NB4 (cell line): ENCODE results near the gene MDC1.
A peak's percentile ranks its signal among the peaks of the same experiment; 100 is the strongest.

Experiments used
- DNase-seq: peaks from one replicate; pipeline ENCODE4 v3.0.0; 2010; ENCODE audit warnings: low read depth
- H3K4me3 ChIP-seq: one replicate; pipeline ENCODE4 v1.5.1; 2011; ENCODE audit warnings: mild to moderate bottlenecking, low read depth, low read length, moderate library complexity
- CTCF ChIP-seq: IDR thresholded peaks from one replicate; pipeline ENCODE4 v1.5.1; 2012; ENCODE audit warnings: low read depth, low read length
- MAX ChIP-seq: IDR thresholded peaks from 2 replicates; pipeline ENCODE4 v1.6.1; 2011; ENCODE audit warnings: low read depth, low read length
- MYC ChIP-seq: IDR thresholded peaks from 2 replicates; pipeline ENCODE4 v1.6.1; 2011; ENCODE audit warnings: low read depth, low read length
- POLR2A ChIP-seq: IDR thresholded peaks from 2 replicates; pipeline ENCODE4 v1.6.1; 2011; ENCODE audit warnings: mild to moderate bottlenecking; ENCODE audit not compliant: insufficient read length; ENCODE audit errors: extremely low read depth

MDC1 gene

GRCh38 chr6:30687659-30688431, 29.2 kb downstream of the MDC1 start:
- peak; percentile 28 for DNase-seq
- no peak for TF ChIP-seq CTCF
- no peak for TF ChIP-seq MAX
- TF ChIP-seq POLR2A = no peak
- TF ChIP-seq MYC = no peak
- peak overlapping the region; percentile 78 for H3K4me3 ChIP-seq

GRCh38 chr6:30686908-30687658, 30.0 kb downstream of the MDC1 start:
- H3K4me3 ChIP-seq = peak overlapping the region; percentile 78
- peak; percentile 99 for DNase-seq
- no peak for TF ChIP-seq POLR2A
- peak; percentile 50 for TF ChIP-seq MYC
- TF ChIP-seq MAX = peak; percentile 64

- peak; percentile 67 for DNase-seq
- no peak for TF ChIP-seq CTCF
- TF ChIP-seq MYC = 0 out of 2 replicates have a peak, but pooled peaks have one; percentile 16
- no peak for TF ChIP-seq MAX
- TF ChIP-seq POLR2A = no peak
- H3K4me3 ChIP-seq = peak within 1 kb of the TSS; percentile 78
These were observed 30.8 kb downstream of the MDC1 start, which contains the start of gene PPP1R18 for GRCh38 chr6:30686009-30686907. PPP1R18 (minus strand) TSS chr6:30686645; CDS start chr6:30686018, 627 bp downstream.

- peak; percentile 31 for DNase-seq
- peak overlapping the region; percentile 78 for H3K4me3 ChIP-seq
- TF ChIP-seq CTCF (peak; percentile 20), MYC (no peak)
These were observed 31.7 kb downstream of the MDC1 start for GRCh38 chr6:30685157-30686008.

- H3K4me3 ChIP-seq = peak overlapping the region; percentile 78
- TF ChIP-seq POLR2A (no peak), CTCF (no peak), MAX (no peak), MYC (no peak)
- DNase-seq = peak; percentile 81
These were observed 32.5 kb downstream of the MDC1 start for GRCh38 chr6:30684386-30685156.
